Endothelial cell of umbilical vein (primary cell): ENCODE results near the gene CCDC170. TPM values are rescaled to one million over a fixed set of nuclear protein-coding genes. Genes with fewer than 3 reads are reported as not detected.

ENCODE experiments used
- BruUV-seq: library from RNA; stranded (reverse); fragments of 400-500 nt; replicated peaks from 2 replicates; lab custom pipeline; 2021; lab: Mats Ljungman, UMichigan
- CTCF ChIA-PET: fragments of 300-600, 350-600 bp; sonication (Branson Sonifier 250); formaldehyde crosslinking; loops from one replicate; lab custom pipeline; 2021; ENCODE audit warnings: antibody characterized with exemption, inconsistent platforms; lab: Charles Lee
- POLR2A ChIA-PET: fragments of 300-600, 350-600 bp; sonication (Branson Sonifier 250); formaldehyde crosslinking; loops from one replicate; lab custom pipeline; 2021; ENCODE audit warnings: antibody characterized with exemption, inconsistent platforms; lab: Charles Lee
- DNase-seq: peaks from one replicate; pipeline ENCODE4 v3.0.0-alpha.2; 2011; ENCODE audit warnings: low read depth, low spot score
- FAIRE-seq: peaks from 2 replicates; lab custom pipeline; 2011; peaks lifted over from hg19 to GRCh38; lab: Jason Lieb, UNC
- H2AFZ ChIP-seq: 2 replicates; pipeline ENCODE4 v1.6.0; 2012; ENCODE audit warnings: low read depth, low read length, control low read depth, inconsistent platforms
- H3K27ac ChIP-seq: 2 replicates; pipeline ENCODE4 v1.5.1; 2011; ENCODE audit warnings: low read depth, mild to moderate bottlenecking, control low read depth, low read length, moderate library complexity; ENCODE audit not compliant: insufficient read depth
- H3K27me3 ChIP-seq, 2 experiments: 2 replicates each; pipeline versions ENCODE4 v1.6.0 to v1.6.1; 2011; ENCODE audit warnings: low read length in 2 of 2, mixed read lengths in 1 of 2; ENCODE audit not compliant: control insufficient read depth in 2 of 2, insufficient read depth in 2 of 2
- H3K36me3 ChIP-seq, 2 experiments: 2 replicates in 1 of 2; 3 replicates in 1 of 2; pipeline ENCODE4 v1.5.1; 2011; ENCODE audit warnings: low read length in 2 of 2, mild to moderate bottlenecking in 1 of 2, moderate library complexity in 1 of 2; ENCODE audit not compliant: control insufficient read depth in 2 of 2, insufficient read depth in 2 of 2; ENCODE audit errors: extremely low read depth in 1 of 2
- H3K4me1 ChIP-seq: 3 replicates; pipeline ENCODE4 v1.5.1; 2011; ENCODE audit warnings: mild to moderate bottlenecking, low read length; ENCODE audit not compliant: control insufficient read depth, insufficient read depth; ENCODE audit errors: extremely low read depth
- H3K4me2 ChIP-seq: 2 replicates; pipeline ENCODE4 v1.6.1; 2011; ENCODE audit warnings: low read length, control low read depth, mixed read lengths; ENCODE audit not compliant: insufficient read depth
- H3K4me3 ChIP-seq, 3 experiments: fragments of 200-600 bp in 1 of 3; sonication (generic), shearing (Covaris generic) in 1 of 3; replicated peaks in 1 of 3; 2 replicates each; pipeline ENCODE4 v1.5.1; 2011 to 2016; ENCODE audit warnings: control low read depth in 3 of 3, low read length in 3 of 3, mild to moderate bottlenecking in 2 of 3, inconsistent platforms in 1 of 3, low read depth in 1 of 3, moderate library complexity in 1 of 3; ENCODE audit not compliant: insufficient read depth in 1 of 3
- H3K79me2 ChIP-seq: 2 replicates; pipeline ENCODE4 v1.6.0; 2012; ENCODE audit warnings: low read length, inconsistent platforms; ENCODE audit not compliant: control insufficient read depth, insufficient read depth
- H3K9ac ChIP-seq: replicated peaks from 2 replicates; pipeline ENCODE3; 2011; ENCODE audit warnings: low read length, control low read depth; ENCODE audit not compliant: insufficient read depth; ENCODE audit errors: extremely low read depth
- H3K9me1 ChIP-seq: replicated peaks from 3 replicates; pipeline ENCODE4 v1.6.0; 2011; ENCODE audit warnings: mild to moderate bottlenecking, low read length; ENCODE audit not compliant: control insufficient read depth, insufficient read depth; ENCODE audit errors: extremely low read depth
- H3K9me3 ChIP-seq: replicated peaks from 2 replicates; pipeline ENCODE4 v1.5.1; 2012; ENCODE audit warnings: low read length, inconsistent platforms; ENCODE audit not compliant: control insufficient read depth, insufficient read depth
- H4K20me1 ChIP-seq: replicated peaks from 2 replicates; pipeline ENCODE3; 2011; ENCODE audit warnings: mild to moderate bottlenecking, low read length; ENCODE audit not compliant: control insufficient read depth, insufficient read depth; ENCODE audit errors: extremely low read depth
- CTCF ChIP-seq, 2 donors: IDR thresholded peaks; 1 replicate in 1 of 2; 2 replicates in 1 of 2; pipeline ENCODE4 v1.5.1; 2011; ENCODE audit warnings: low read length in 2 of 2, mild to moderate bottlenecking in 2 of 2, moderate library complexity in 2 of 2, control low read depth in 1 of 2, inconsistent platforms in 1 of 2, low read depth in 1 of 2; ENCODE audit not compliant: insufficient read depth in 1 of 2; ENCODE audit errors: extremely low read depth in 1 of 2
- EZH2 ChIP-seq: IDR thresholded peaks from 2 replicates; pipeline ENCODE4 v1.6.1; 2012; ENCODE audit warnings: borderline replicate concordance, low read depth, mild to moderate bottlenecking, moderate library complexity, low read length, inconsistent platforms; ENCODE audit not compliant: severe bottlenecking
- FOS ChIP-seq: IDR thresholded peaks from 2 replicates; pipeline ENCODE4 v1.6.1; 2011; ENCODE audit warnings: mild to moderate bottlenecking, low read length, moderate library complexity, borderline replicate concordance; ENCODE audit not compliant: insufficient read depth
- GATA2 ChIP-seq: IDR thresholded peaks from 2 replicates; pipeline ENCODE4 v1.7.0; 2011; ENCODE audit warnings: low read depth, mild to moderate bottlenecking, moderate library complexity, mixed read lengths, low read length; ENCODE audit not compliant: insufficient read length, insufficient read depth
- JUN ChIP-seq: IDR thresholded peaks from 2 replicates; pipeline ENCODE4 v1.6.1; 2011; ENCODE audit warnings: borderline replicate concordance, low read depth; ENCODE audit not compliant: insufficient read length, insufficient read depth
- MAX ChIP-seq: IDR thresholded peaks from 2 replicates; pipeline ENCODE4 v1.6.1; 2011; ENCODE audit not compliant: insufficient read depth, insufficient read length
- MYC ChIP-seq: IDR thresholded peaks from one replicate; pipeline ENCODE4 v1.6.1; 2011; ENCODE audit warnings: mild to moderate bottlenecking, low read depth, low read length
- POLR2A ChIP-seq: IDR thresholded peaks from 2 replicates; pipeline ENCODE4 v1.6.1; 2012; ENCODE audit warnings: low read depth, mild to moderate bottlenecking, control low read depth, low read length
- POLR2AphosphoS5 ChIP-seq: IDR thresholded peaks from 2 replicates; pipeline ENCODE4 v1.6.1; 2012; ENCODE audit warnings: low read depth, mild to moderate bottlenecking, control low read depth, low read length, moderate library complexity; ENCODE audit not compliant: insufficient read depth
- dilution Hi-C: fragments of 300-500 bp; cut with MboI; formaldehyde crosslinking; loops from one replicate; pipeline ENCODE4 v1.15.0; 2019; ENCODE audit warnings: low sequenced_read_pairs; ENCODE audit not compliant: extremely low pct_ligation_motif_present
- intact Hi-C: fragments of 100-400 bp; cut with micrococcal nuclease; formaldehyde crosslinking; loops from one replicate; pipeline ENCODE4 v1.10.0; 2022
- polyA plus RNA-seq, 4 experiments: library from polyadenylated mRNA; depleted of rRNA in 3 of 4; stranded (reverse) in 3 of 4; unstranded in 1 of 4; fragments of >200 nt; gene quantifications; 2 replicates each; pipeline versions ENCODE4 v1.2.1 to v1.2.3, GENCODE V29; 2011 to 2012; ENCODE audit warnings: missing spikeins in 1 of 4
- total RNA-seq: library from RNA; stranded (reverse); gene quantifications from 2 replicates; pipeline ENCODE4 v1.2.3, GENCODE V29; 2021

Gene CCDC170
- total and polyA plus RNA-seq, 2 donors (not counting 3 experiments of a cell fraction or from before 2014, with no cell fraction given) = 0.07 to 0.21 TPM

DNA sequence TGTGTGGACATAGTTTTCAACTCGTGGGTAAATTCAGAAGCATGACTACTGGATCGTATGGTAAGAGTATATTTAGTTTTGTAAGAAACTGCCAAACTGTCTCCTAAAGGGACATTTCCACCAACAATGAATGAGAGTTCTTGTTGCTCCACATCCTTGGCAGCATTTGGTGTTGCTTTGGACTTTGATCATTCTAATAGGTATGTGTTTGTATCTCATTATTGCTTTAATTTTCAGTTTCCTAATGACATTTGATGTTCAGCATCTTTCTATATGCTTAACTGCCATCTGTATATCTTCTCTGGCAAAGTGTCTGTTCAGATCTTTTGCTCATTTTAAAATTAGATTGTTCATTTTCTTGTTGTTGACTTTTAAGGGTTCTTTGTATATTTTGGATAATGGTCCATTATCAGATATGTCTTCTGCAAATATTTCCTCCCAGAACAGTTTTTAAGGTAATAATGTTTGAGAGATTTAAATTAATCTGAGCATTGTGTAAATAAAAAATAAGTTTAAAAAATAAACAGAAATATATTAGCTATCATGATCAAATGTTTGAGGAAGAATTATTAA lies 138.7 kb downstream of the CCDC170 start:
- no peaks in the 10 kb centered on the region for H3K27me3 ChIP-seq
- H3K4me3 ChIP-seq = no peak overlapping the region
- no peak overlapping the region for H3K27ac ChIP-seq
- no peak for DNase-seq
- dilution Hi-C loops = no loop called here
- H2AFZ ChIP-seq = no peak overlapping the region
- TF ChIP-seq EZH2 = no peak
- TF ChIP-seq POLR2AphosphoS5 = no peak
- no peak for TF ChIP-seq JUN
- no peak for TF ChIP-seq MAX
- no peak for TF ChIP-seq MYC
- no peak for TF ChIP-seq CTCF (IDR thresholded peaks at IDR 0.05; ENCODE audit: extremely low read depth in 1 of 2, insufficient read depth in 1 of 2, low read depth in 1 of 2, low read length in 2 of 2)
- no peak for TF ChIP-seq FOS
- TF ChIP-seq POLR2A = no peak
- TF ChIP-seq GATA2 = no peak
- CTCF ChIA-PET = no interaction called here
- H3K4me1 ChIP-seq = no peaks in the 10 kb centered on the region
- H3K9ac ChIP-seq = no peak overlapping the region
- no peak for FAIRE-seq
- H3K36me3 ChIP-seq = no peaks in the 10 kb centered on the region
- H4K20me1 ChIP-seq = no peaks in the 10 kb centered on the region
- POLR2A ChIA-PET = no interaction called here
- no peaks in the 10 kb centered on the region for H3K79me2 ChIP-seq
- intact Hi-C loops = no loop called here
- no peaks in the 10 kb centered on the region for H3K9me1 ChIP-seq
- no TSS peak for BruUV-seq
- H3K9me3 ChIP-seq = no peaks in the 10 kb centered on the region
- H3K4me2 ChIP-seq = no peak overlapping the region
